ENCODE results near the gene DUSP16.

DUSP16 gene

DNA sequence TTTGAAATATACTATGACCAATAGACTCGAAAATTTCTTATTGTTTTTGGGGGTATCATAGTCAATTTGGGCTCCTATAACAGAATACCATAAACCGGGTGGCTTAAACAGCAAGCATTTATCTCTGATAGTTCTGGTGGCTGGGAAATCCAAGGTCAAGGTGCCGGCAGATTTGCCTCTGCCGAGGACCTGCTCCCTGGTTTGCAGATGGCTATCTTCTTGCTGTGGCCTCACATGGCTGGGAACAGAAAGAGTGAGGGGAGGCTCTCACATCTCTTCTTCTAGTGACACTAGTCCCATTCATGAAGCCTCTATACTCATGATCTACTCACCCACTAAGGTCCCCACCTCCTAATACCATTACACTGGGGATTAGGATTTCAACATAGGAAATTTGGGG, 135.1 kb downstream of the DUSP16 start:
- Histone ChIP-seq H2BK5ac (ENCODE audit: low read depth, low read length, poor library complexity, severe bottlenecking) (no peak overlapping the region), H2BK120ac (ENCODE audit: low read depth, low read length) (no peak overlapping the region), H3K9ac (ENCODE audit: low read length) (no peak overlapping the region), H3K14ac (ENCODE audit: low read length in 2 of 2) (no peak overlapping the region), H3K79me1 (replicated peaks; ENCODE audit: low read length, poor library complexity, severe bottlenecking) (peaks cover 6% of the 10 kb centered on the region), H3K27me3 (ENCODE audit: control insufficient read depth in 1 of 2, insufficient read depth in 1 of 2, low read length in 2 of 2) (no peaks in the 10 kb centered on the region), H3K36me3 (ENCODE audit: control insufficient read depth in 1 of 2, insufficient read depth in 2 of 2, low read depth in 1 of 2, low read length in 2 of 2) (no peaks in the 10 kb centered on the region), H4K91ac (ENCODE audit: low read length) (no peak overlapping the region), H3K4me2 (ENCODE audit: low read length, poor library complexity, severe bottlenecking) (no peak overlapping the region), H3K4me1 (ENCODE audit: control insufficient read depth, insufficient read depth, low read depth, low read length) (peaks cover 4% of the 10 kb centered on the region), H2AFZ (ENCODE audit: low read depth, low read length) (no peak overlapping the region), H4K8ac (ENCODE audit: low read length) (no peak overlapping the region), H3K9me3 (ENCODE audit: control insufficient read depth, low read length) (peaks cover 29% of the 10 kb centered on the region), H3K27ac (ENCODE audit: low read length, poor library complexity, severe bottlenecking) (no peak overlapping the region), H2BK15ac (ENCODE audit: low read depth, poor library complexity, severe bottlenecking) (no peak overlapping the region), H3K4me3 (ENCODE audit: insufficient read depth in 1 of 2, low read depth in 1 of 2, low read length in 2 of 2) (no peak overlapping the region), H3K23ac (ENCODE audit: low read length in 2 of 2) (no peak overlapping the region), H2AK5ac (ENCODE audit: low read length, severe bottlenecking) (no peak overlapping the region), H3K18ac (ENCODE audit: low read depth in 1 of 2, low read length in 2 of 2) (no peak overlapping the region), H2BK12ac (ENCODE audit: low read length in 2 of 2) (no peak overlapping the region), H3K4ac (ENCODE audit: low read depth in 1 of 2, low read length in 2 of 2) (no peak overlapping the region)
- no peak for DNase-seq
- 97% methylated on average over 4 of the region's 4 CpGs for WGBS

DNA sequence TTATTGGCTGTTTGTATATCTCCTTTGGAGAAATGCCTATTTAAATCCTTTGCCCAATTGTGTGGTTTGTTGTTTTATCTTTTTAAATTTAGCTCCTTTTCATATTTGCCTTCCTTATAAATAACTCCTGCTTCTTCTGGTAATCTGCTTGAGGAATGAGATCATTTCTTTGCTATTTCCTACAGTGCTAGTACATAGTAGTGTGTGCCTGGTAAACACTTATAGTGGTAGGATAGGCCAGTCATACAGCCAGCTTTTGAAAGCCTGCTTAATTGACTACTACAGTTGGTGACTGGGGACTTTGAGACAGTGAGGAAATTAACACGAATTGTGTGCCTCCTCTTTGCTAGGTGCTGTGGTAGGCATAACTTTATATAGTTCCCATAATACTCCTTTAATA, 137.0 kb downstream of the DUSP16 start:
- Histone ChIP-seq H2AFZ (ENCODE audit: low read depth, low read length) (no peak overlapping the region), H2AK5ac (ENCODE audit: low read length, severe bottlenecking) (no peak overlapping the region), H3K4me3 (ENCODE audit: insufficient read depth in 1 of 2, low read depth in 1 of 2, low read length in 2 of 2) (no peak overlapping the region), H3K23ac (ENCODE audit: low read length in 2 of 2) (no peak overlapping the region), H2BK15ac (ENCODE audit: low read depth, poor library complexity, severe bottlenecking) (no peak overlapping the region), H3K18ac (ENCODE audit: low read depth in 1 of 2, low read length in 2 of 2) (no peak overlapping the region), H4K8ac (ENCODE audit: low read length) (no peak overlapping the region), H2BK120ac (ENCODE audit: low read depth, low read length) (no peak overlapping the region), H2BK5ac (ENCODE audit: low read depth, low read length, poor library complexity, severe bottlenecking) (no peak overlapping the region), H3K4me1 (ENCODE audit: control insufficient read depth, insufficient read depth, low read depth, low read length) (peaks cover 4% of the 10 kb centered on the region), H2BK12ac (ENCODE audit: low read length in 2 of 2) (no peak overlapping the region), H3K27ac (ENCODE audit: low read length, poor library complexity, severe bottlenecking) (no peak overlapping the region), H4K91ac (ENCODE audit: low read length) (no peak overlapping the region), H3K36me3 (ENCODE audit: control insufficient read depth in 1 of 2, insufficient read depth in 2 of 2, low read depth in 1 of 2, low read length in 2 of 2) (no peaks in the 10 kb centered on the region), H3K4me2 (ENCODE audit: low read length, poor library complexity, severe bottlenecking) (no peak overlapping the region), H3K79me1 (replicated peaks; ENCODE audit: low read length, poor library complexity, severe bottlenecking) (peaks cover 6% of the 10 kb centered on the region), H3K9ac (ENCODE audit: low read length) (no peak overlapping the region), H3K14ac (ENCODE audit: low read length in 2 of 2) (no peak overlapping the region), H3K4ac (ENCODE audit: low read depth in 1 of 2, low read length in 2 of 2) (no peak overlapping the region), H3K9me3 (ENCODE audit: control insufficient read depth, low read length) (peaks cover 35% of the 10 kb centered on the region), H3K27me3 (ENCODE audit: control insufficient read depth in 1 of 2, insufficient read depth in 1 of 2, low read length in 2 of 2) (no peaks in the 10 kb centered on the region)
- WGBS = no CpG with 5 or more reads among the region's 1 CpG
- peak; percentile 56 for DNase-seq

DNA sequence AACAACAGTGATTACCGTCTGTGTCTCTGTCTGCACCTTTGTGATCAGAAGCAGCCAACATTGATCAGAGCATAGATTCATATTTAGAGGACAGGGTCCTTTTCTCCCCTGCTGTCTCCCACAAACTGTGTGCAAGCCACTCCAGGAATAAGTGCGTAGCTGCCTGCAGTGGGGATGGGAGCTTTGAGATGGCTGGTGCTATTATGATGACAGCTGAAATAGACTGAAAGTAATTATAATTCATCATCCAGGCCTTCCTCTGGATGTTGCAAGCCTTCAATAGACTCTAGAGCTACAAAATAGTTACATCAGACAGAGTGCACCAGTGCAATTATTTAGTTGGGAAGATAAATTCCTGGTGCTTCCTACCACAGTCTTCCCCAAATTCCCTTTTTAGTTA, 137.7 kb downstream of the DUSP16 start:
- Histone ChIP-seq H2AK5ac (ENCODE audit: low read length, severe bottlenecking) (no peak overlapping the region), H3K4me1 (ENCODE audit: control insufficient read depth, insufficient read depth, low read depth, low read length) (peaks cover 4% of the 10 kb centered on the region)

More for the DNA sequence above, 137.7 kb downstream of the DUSP16 start:
- H3K79me1 ChIP-seq (replicated peaks; ENCODE audit: low read length, poor library complexity, severe bottlenecking) = peaks cover 6% of the 10 kb centered on the region
- H3K4me2 ChIP-seq (ENCODE audit: low read length, poor library complexity, severe bottlenecking) = no peak overlapping the region
- no peak overlapping the region for H3K4ac ChIP-seq (ENCODE audit: low read depth in 1 of 2, low read length in 2 of 2)
- H3K9ac ChIP-seq (ENCODE audit: low read length) = no peak overlapping the region
- no peak overlapping the region for H2BK15ac ChIP-seq (ENCODE audit: low read depth, poor library complexity, severe bottlenecking)
- H3K27ac ChIP-seq (ENCODE audit: low read length, poor library complexity, severe bottlenecking) = no peak overlapping the region
- H3K23ac ChIP-seq (ENCODE audit: low read length in 2 of 2) = no peak overlapping the region
- no peak overlapping the region for H3K4me3 ChIP-seq (ENCODE audit: insufficient read depth in 1 of 2, low read depth in 1 of 2, low read length in 2 of 2)
- H2BK5ac ChIP-seq (ENCODE audit: low read depth, low read length, poor library complexity, severe bottlenecking) = no peak overlapping the region
- no peak overlapping the region for H3K14ac ChIP-seq (ENCODE audit: low read length in 2 of 2)
- H2AFZ ChIP-seq (ENCODE audit: low read depth, low read length) = no peak overlapping the region
- no peak overlapping the region for H2BK120ac ChIP-seq (ENCODE audit: low read depth, low read length)
- no peak overlapping the region for H2BK12ac ChIP-seq (ENCODE audit: low read length in 2 of 2)
- no peaks in the 10 kb centered on the region for H3K27me3 ChIP-seq (ENCODE audit: control insufficient read depth in 1 of 2, insufficient read depth in 1 of 2, low read length in 2 of 2)
- WGBS = 100% methylated on average over 1 of the region's 2 CpGs
- H3K9me3 ChIP-seq (ENCODE audit: control insufficient read depth, low read length) = peaks cover 35% of the 10 kb centered on the region
- H3K36me3 ChIP-seq (ENCODE audit: control insufficient read depth in 1 of 2, insufficient read depth in 2 of 2, low read depth in 1 of 2, low read length in 2 of 2) = no peaks in the 10 kb centered on the region
- no peak overlapping the region for H3K18ac ChIP-seq (ENCODE audit: low read depth in 1 of 2, low read length in 2 of 2)
- no peak for DNase-seq
- H4K91ac ChIP-seq (ENCODE audit: low read length) = no peak overlapping the region
- H4K8ac ChIP-seq (ENCODE audit: low read length) = no peak overlapping the region

All from mesenchymal stem cell (in vitro differentiated cells and primary cell).